Measurements from ENCODE around the gene PUDP. TPM values are rescaled to one million over a fixed set of nuclear protein-coding genes. Genes with fewer than 3 reads are reported as not detected.

Gene PUDP
- 23.1 to 25.6 TPM (median 24.5 TPM) in 5 replicates for total RNA-seq (2022; extraction: Qiagen RNA extraction; ENCODE audit: low read depth)

GRCh38 chrX:7147978-7148854 lies at the start of gene PUDP:
PUDP (minus strand) TSS chrX:7148153; CDS start chrX:7148113, 40 bp downstream.

GRCh38 chrX:7147413-7147977 lies 458 bp downstream of the PUDP start, which contains the start of gene STS:
STS (plus strand) TSS chrX:7147712; CDS start chrX:7253200, 105,488 bp downstream.

Other genes starting within 250 kb of the PUDP start
- gene STS, start 441 bp downstream of the PUDP start, total RNA-seq (2022; extraction: Qiagen RNA extraction; ENCODE audit: low read depth) = 1.5 to 2.1 TPM (median 2.0 TPM) in 5 replicates